IPS-20b (cell line): ENCODE results near the gene HSD11B2.

ENCODE experiments used
- H3K27ac ChIP-seq: one replicate; pipeline ENCODE4 v1.5.1; 2013; ENCODE audit warnings: low read length
- H3K27me3 ChIP-seq: 2 replicates; pipeline ENCODE4 v1.6.1; 2013; ENCODE audit warnings: mild to moderate bottlenecking, low read length, inconsistent platforms; ENCODE audit not compliant: insufficient read depth
- H3K36me3 ChIP-seq: 2 replicates; pipeline ENCODE4 v1.6.1; 2013; ENCODE audit warnings: low read depth, mild to moderate bottlenecking, inconsistent platforms, low read length, moderate library complexity; ENCODE audit not compliant: insufficient read depth
- H3K4me1 ChIP-seq: 2 replicates; pipeline ENCODE4 v1.6.1; 2013; ENCODE audit warnings: mild to moderate bottlenecking, control low read depth, inconsistent platforms, low read length, moderate library complexity; ENCODE audit not compliant: insufficient read depth
- H3K4me3 ChIP-seq: 2 replicates; pipeline ENCODE4 v1.5.1; 2013; ENCODE audit warnings: mild to moderate bottlenecking, low read length, inconsistent platforms
- H3K9ac ChIP-seq: 2 replicates; pipeline ENCODE4 v1.6.1; 2013; ENCODE audit warnings: low read depth, mild to moderate bottlenecking, inconsistent platforms, low read length, moderate library complexity
- H3K9me3 ChIP-seq: 2 replicates; pipeline ENCODE4 v1.6.1; 2013; ENCODE audit warnings: mild to moderate bottlenecking, low read depth, low read length, inconsistent platforms; ENCODE audit not compliant: insufficient read depth

The HSD11B2 gene

DNA sequence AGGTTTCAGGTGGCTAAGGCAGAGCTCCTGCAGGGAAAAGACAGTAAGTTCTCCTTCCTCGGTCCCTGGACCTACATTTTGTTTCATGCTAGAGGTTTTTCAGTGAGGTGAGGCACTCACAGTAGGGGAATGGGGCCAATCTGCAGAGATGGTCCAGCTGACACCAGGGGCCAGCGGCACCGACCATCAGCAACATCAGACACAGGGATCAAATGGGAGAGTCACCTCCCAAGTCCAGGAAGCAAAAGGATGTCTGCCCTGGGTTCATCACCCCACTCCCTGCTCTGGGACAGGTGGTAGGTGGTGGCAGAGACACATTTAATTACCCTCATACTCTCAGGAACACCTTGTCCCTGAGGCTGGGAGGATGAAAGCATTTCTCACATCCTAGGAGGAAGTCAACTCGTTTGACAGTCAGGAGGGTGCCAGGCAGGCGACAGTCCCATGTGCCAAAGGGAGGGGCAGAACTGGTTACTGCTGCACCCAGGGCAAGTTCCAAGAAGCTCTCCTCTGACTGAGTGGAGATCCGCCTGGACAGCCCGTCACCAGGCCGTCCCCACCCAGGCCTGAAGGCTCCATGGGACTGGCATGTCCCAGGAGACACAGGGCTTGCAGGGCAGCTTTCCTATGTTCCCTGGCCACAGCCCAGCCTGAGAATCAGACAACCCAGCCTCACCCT, 30.8 kb downstream of the HSD11B2 start:
- H3K4me3 ChIP-seq: no peak overlapping the region
- no peaks in the 10 kb centered on the region for H3K9me3 ChIP-seq
- H3K9ac ChIP-seq: no peak overlapping the region
- no peaks in the 10 kb centered on the region for H3K36me3 ChIP-seq
- H3K27me3 ChIP-seq: no peaks in the 10 kb centered on the region
- H3K4me1 ChIP-seq: peaks cover 4% of the 10 kb centered on the region
- H3K27ac ChIP-seq: no peak overlapping the region

GRCh38 chr16:67462279-67462655, 31.3 kb downstream of the HSD11B2 start:
- Histone ChIP-seq H3K27ac (no peak overlapping the region), H3K9me3 (no peaks in the 10 kb centered on the region), H3K4me1 (peaks cover 4% of the 10 kb centered on the region), H3K4me3 (no peak overlapping the region), H3K27me3 (no peaks in the 10 kb centered on the region), H3K9ac (no peak overlapping the region), H3K36me3 (no peaks in the 10 kb centered on the region)

- no peak overlapping the region for H3K4me3 ChIP-seq
- no peak overlapping the region for H3K9ac ChIP-seq
- no peaks in the 10 kb centered on the region for H3K36me3 ChIP-seq
- H3K27me3 ChIP-seq: no peaks in the 10 kb centered on the region
- no peak overlapping the region for H3K27ac ChIP-seq
- no peaks in the 10 kb centered on the region for H3K9me3 ChIP-seq
- H3K4me1 ChIP-seq: peaks cover 4% of the 10 kb centered on the region
These were observed 32.1 kb downstream of the HSD11B2 start for GRCh38 chr16:67463059-67463458.

- no peak overlapping the region for H3K27ac ChIP-seq
- H3K4me3 ChIP-seq: no peak overlapping the region
- no peaks in the 10 kb centered on the region for H3K9me3 ChIP-seq
- no peaks in the 10 kb centered on the region for H3K36me3 ChIP-seq
- H3K9ac ChIP-seq: no peak overlapping the region
- H3K27me3 ChIP-seq: no peaks in the 10 kb centered on the region
- peaks cover 4% of the 10 kb centered on the region for H3K4me1 ChIP-seq
These were observed 32.8 kb downstream of the HSD11B2 start for GRCh38 chr16:67463691-67464090.

GRCh38 chr16:67464565-67464964, 33.6 kb downstream of the HSD11B2 start:
- no peaks in the 10 kb centered on the region for H3K9me3 ChIP-seq
- no peak overlapping the region for H3K4me3 ChIP-seq
- no peaks in the 10 kb centered on the region for H3K27me3 ChIP-seq
- peaks cover 4% of the 10 kb centered on the region for H3K4me1 ChIP-seq
- no peak overlapping the region for H3K9ac ChIP-seq
- no peaks in the 10 kb centered on the region for H3K36me3 ChIP-seq
- no peak overlapping the region for H3K27ac ChIP-seq

GRCh38 chr16:67466581-67466980, 35.7 kb downstream of the HSD11B2 start:
- H3K27me3 ChIP-seq: no peaks in the 10 kb centered on the region
- H3K36me3 ChIP-seq: no peaks in the 10 kb centered on the region
- H3K4me3 ChIP-seq: no peak overlapping the region
- H3K4me1 ChIP-seq: peaks cover 4% of the 10 kb centered on the region
- H3K9me3 ChIP-seq: no peaks in the 10 kb centered on the region
- H3K9ac ChIP-seq: no peak overlapping the region; the same call in 1 of the 2 replicates
- H3K27ac ChIP-seq: no peak overlapping the region

GRCh38 chr16:67468731-67469130, 37.8 kb downstream of the HSD11B2 start:
- Histone ChIP-seq H3K9me3 (no peaks in the 10 kb centered on the region), H3K27me3 (no peaks in the 10 kb centered on the region), H3K36me3 (no peaks in the 10 kb centered on the region), H3K4me1 (peaks cover 4% of the 10 kb centered on the region), H3K4me3 (no peak overlapping the region), H3K27ac (no peak overlapping the region), H3K9ac (no peak overlapping the region)

GRCh38 chr16:67470359-67470758, 39.4 kb downstream of the HSD11B2 start:
- Histone ChIP-seq H3K27me3 (no peaks in the 10 kb centered on the region), H3K4me1 (peaks cover 3% of the 10 kb centered on the region), H3K9ac (no peak overlapping the region), H3K27ac (no peak overlapping the region), H3K4me3 (no peak overlapping the region), H3K9me3 (no peaks in the 10 kb centered on the region), H3K36me3 (no peaks in the 10 kb centered on the region)

DNA sequence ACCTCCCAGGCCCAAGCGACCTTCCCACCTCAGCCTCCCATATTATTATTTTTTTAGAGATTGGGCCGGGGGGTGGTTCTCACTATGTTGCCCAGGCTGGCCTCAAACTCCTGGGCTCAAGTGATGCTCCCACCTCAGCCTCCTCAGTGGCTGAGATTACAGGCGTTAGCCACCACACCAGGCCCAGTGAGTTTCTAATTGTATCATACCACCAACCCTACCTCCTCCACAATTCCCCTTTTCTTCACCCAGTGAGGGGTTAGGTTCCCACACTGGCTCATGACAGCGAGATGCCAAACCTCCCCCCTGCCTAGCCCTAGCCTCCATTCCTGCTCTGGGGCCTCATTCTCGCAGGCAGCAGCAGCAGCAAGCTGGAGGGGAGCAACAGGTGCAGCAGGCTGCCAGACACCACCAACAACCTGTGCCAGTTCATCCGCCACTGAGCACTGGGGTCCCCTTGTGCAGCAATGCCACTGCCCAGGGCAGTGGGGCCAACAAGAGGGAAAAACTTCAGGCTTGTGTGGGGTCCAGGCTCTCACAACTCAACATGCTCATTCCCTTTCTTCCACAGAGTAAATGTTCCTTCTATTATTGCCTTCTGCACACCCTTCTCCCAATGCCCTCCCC, 41.0 kb downstream of the HSD11B2 start:
- no peaks in the 10 kb centered on the region for H3K36me3 ChIP-seq
- H3K9ac ChIP-seq: no peak overlapping the region
- H3K27me3 ChIP-seq: no peaks in the 10 kb centered on the region
- no peaks in the 10 kb centered on the region for H3K9me3 ChIP-seq
- H3K27ac ChIP-seq: no peak overlapping the region
- no peaks in the 10 kb centered on the region for H3K4me1 ChIP-seq
- no peak overlapping the region for H3K4me3 ChIP-seq

DNA sequence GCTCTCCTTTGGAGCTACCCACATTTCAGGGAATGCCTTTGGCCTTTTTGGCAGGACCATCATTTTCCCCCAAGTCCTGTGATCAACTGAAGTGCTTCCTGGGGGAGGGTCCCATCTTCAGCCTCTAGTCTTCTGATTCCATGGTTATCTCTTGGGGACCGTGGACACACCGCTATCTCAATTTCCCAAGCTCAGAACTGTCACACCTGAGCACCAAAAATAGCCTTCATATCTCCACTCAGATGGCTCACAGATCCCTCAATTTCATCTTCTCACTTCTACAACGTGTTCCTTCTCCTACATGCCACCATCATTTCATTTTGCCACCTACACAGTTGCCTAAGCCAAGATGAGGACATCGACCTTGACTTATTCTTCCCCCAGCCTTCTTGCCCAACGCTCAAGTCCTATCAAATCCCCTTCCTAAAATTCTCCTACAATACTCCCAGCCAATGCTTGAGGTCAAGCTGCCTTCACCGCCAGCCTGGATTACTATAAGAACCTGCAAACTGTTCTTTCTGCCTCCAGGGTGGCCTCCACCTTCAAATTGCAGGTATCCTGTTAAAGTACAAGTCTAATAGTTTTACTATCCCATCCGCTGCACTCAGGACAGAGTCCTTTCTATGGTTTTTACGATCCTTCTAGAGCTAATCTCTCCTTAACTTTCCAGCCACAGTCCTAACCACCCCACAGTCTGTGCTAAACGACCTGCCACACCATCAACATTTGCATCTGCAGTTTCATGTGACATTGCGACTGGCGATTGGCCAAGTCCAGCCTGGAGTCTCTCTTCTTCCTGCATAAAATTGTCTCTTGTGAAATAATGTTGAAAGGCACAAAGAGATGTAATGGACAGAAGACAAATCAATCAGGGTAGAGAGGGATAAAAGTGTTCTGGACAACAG, 43.9 kb downstream of the HSD11B2 start:
- Histone ChIP-seq H3K9me3 (no peaks in the 10 kb centered on the region), H3K27ac (no peak overlapping the region), H3K27me3 (no peaks in the 10 kb centered on the region), H3K36me3 (no peaks in the 10 kb centered on the region), H3K4me1 (0 out of 2 replicates have a peak, but pooled peaks cover 3% of the 10 kb centered on the region), H3K9ac (no peak overlapping the region), H3K4me3 (no peak overlapping the region)

- Histone ChIP-seq H3K27ac (no peak overlapping the region), H3K4me3 (no peak overlapping the region), H3K4me1 (peaks cover 8% of the 10 kb centered on the region; the same call in 1 of the 2 replicates), H3K27me3 (no peaks in the 10 kb centered on the region), H3K36me3 (no peaks in the 10 kb centered on the region), H3K9ac (no peak overlapping the region), H3K9me3 (no peaks in the 10 kb centered on the region)
These were observed 47.1 kb downstream of the HSD11B2 start for GRCh38 chr16:67477960-67478554.
